ENCODE results near the gene ZCWPW2. TPM values are rescaled to one million over a fixed set of nuclear protein-coding genes. Genes with fewer than 3 reads are reported as not detected.
A peak's percentile ranks its signal among the peaks of the same experiment; 100 is the strongest.

Gene ZCWPW2
- total RNA-seq = 0.30 TPM in 1 of 2 replicates, not detected in the other
- long read RNA-seq = 0 reads

GRCh38 chr3:28348629-28349468 lies at the start of gene ZCWPW2, which contains the start of gene AZI2:
Gene ZCWPW2 (plus strand): TSS chr3:28348721. CDS start chr3:28413069, 64,348 bp downstream.
Gene AZI2 (minus strand): TSS chr3:28348824. CDS start chr3:28340617, 8,207 bp downstream.
- Mint-ChIP-seq H3K9me3 (peaks cover 4% of the 10 kb centered on the region), H3K4me3 (peak within 1 kb of the TSS; percentile 97), H3K36me3 (ENCODE audit: low read depth) (peaks cover 17% of the 10 kb centered on the region), H3K27ac (ENCODE audit: unreplicated experiment) (peak within 1 kb of the TSS; percentile 99), H3K4me1 (peaks cover 47% of the 10 kb centered on the region), H3K27me3 (ENCODE audit: low read depth) (no peaks in the 10 kb centered on the region)
- peak; percentile 88 for DNase-seq (ENCODE audit: low read depth, low spot score)
- TF ChIP-seq CTCF (conservative IDR thresholded peaks at IDR 0.05) = peak; percentile 41

- Mint-ChIP-seq H3K4me3 (no peak overlapping the region), H3K4me1 (no peaks in the 10 kb centered on the region), H3K27me3 (ENCODE audit: low read depth) (no peaks in the 10 kb centered on the region), H3K36me3 (ENCODE audit: low read depth) (no peaks in the 10 kb centered on the region), H3K9me3 (no peaks in the 10 kb centered on the region), H3K27ac (ENCODE audit: unreplicated experiment) (no peak overlapping the region)
- DNase-seq (ENCODE audit: low read depth, low spot score) = no peak
- TF ChIP-seq CTCF (conservative IDR thresholded peaks at IDR 0.05) = no peak
Observed at GRCh38 chr3:28299705-28300104, 48.8 kb upstream of the ZCWPW2 start.

DNA sequence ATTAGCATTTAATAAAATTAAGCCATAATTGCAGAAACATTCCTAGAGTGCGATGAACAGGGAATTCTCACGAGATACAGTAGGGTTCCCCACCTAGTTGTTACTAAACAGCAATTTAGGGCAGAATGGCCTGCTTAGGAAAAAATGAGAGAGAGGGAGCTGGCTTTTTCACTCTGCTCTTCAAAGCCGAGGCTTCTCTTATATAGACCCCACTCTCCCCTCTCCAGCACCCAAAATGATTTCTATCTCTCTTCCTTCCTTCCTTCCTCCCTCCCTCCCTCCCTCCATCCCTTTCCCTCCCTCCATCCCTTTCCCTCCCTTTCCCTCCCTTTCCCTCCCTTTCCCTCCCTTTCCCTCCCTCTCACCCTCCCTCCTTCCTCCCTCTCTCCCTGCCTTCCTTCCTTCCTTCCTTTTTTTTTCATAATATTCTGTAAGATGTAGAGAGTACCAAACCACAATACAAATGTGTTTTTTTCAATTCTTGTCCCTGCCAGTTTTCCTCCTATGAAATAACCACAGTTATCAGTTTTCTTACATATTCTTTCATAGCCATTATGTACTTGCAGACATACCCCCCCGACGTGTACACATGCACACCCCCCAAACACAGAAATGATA lies 48.1 kb upstream of the ZCWPW2 start:
- no peak for TF ChIP-seq CTCF (conservative IDR thresholded peaks at IDR 0.05)
- no peaks in the 10 kb centered on the region for H3K4me1 Mint-ChIP-seq
- no peak overlapping the region for H3K27ac Mint-ChIP-seq (ENCODE audit: unreplicated experiment)
- DNase-seq (ENCODE audit: low read depth, low spot score) = no peak
- H3K4me3 Mint-ChIP-seq = no peak overlapping the region
- no peaks in the 10 kb centered on the region for H3K9me3 Mint-ChIP-seq
- no peaks in the 10 kb centered on the region for H3K27me3 Mint-ChIP-seq (ENCODE audit: low read depth)
- peaks cover under 1% of the 10 kb centered on the region for H3K36me3 Mint-ChIP-seq (ENCODE audit: low read depth)

GRCh38 chr3:28301688-28302087 lies 46.8 kb upstream of the ZCWPW2 start:
- TF ChIP-seq CTCF (conservative IDR thresholded peaks at IDR 0.05) = no peak
- H3K4me3 Mint-ChIP-seq = no peak overlapping the region

DNA sequence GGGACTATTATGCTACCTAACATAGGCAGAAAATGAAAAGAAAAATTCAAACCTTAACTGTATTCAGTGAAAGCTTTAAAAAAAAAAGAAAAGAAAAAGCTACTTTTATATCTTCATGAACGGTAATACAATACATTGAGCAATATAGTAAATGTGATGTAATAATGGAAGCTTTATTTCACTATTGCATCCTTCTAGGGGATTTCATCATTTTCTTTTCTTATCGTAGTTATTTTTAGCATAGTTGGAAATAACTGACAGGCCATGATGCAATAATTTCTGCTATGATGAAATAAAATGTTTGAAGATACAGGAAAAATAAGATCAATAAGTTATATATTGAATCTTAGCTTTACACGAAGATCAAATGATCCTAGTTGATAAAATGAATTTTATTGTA lies 40.3 kb upstream of the ZCWPW2 start:
- no peaks in the 10 kb centered on the region for H3K4me1 Mint-ChIP-seq
- no peak overlapping the region for H3K4me3 Mint-ChIP-seq
- TF ChIP-seq CTCF (conservative IDR thresholded peaks at IDR 0.05) = no peak
- DNase-seq (ENCODE audit: low read depth, low spot score) = no peak
- no peaks in the 10 kb centered on the region for H3K27me3 Mint-ChIP-seq (ENCODE audit: low read depth)
- no peaks in the 10 kb centered on the region for H3K9me3 Mint-ChIP-seq
- no peak overlapping the region for H3K27ac Mint-ChIP-seq (ENCODE audit: unreplicated experiment)
- H3K36me3 Mint-ChIP-seq (ENCODE audit: low read depth) = peaks cover 2% of the 10 kb centered on the region

More at GRCh38 chr3:28301688-28302087, 46.8 kb upstream of the ZCWPW2 start:
- H3K27me3 Mint-ChIP-seq (ENCODE audit: low read depth) = no peaks in the 10 kb centered on the region
- H3K36me3 Mint-ChIP-seq (ENCODE audit: low read depth) = peaks cover 2% of the 10 kb centered on the region
- H3K9me3 Mint-ChIP-seq = no peaks in the 10 kb centered on the region
- H3K4me1 Mint-ChIP-seq = no peaks in the 10 kb centered on the region
- H3K27ac Mint-ChIP-seq (ENCODE audit: unreplicated experiment) = no peak overlapping the region
- no peak for DNase-seq (ENCODE audit: low read depth, low spot score)
